ENCODE data around the gene MAPK10. TPM values are rescaled to one million over a fixed set of nuclear protein-coding genes. Genes with fewer than 3 reads are reported as not detected.

The MAPK10 gene
- total and polyA plus RNA-seq, 7 experiments from 2014 or later = 0.54 TPM; not detected in 6

DNA sequence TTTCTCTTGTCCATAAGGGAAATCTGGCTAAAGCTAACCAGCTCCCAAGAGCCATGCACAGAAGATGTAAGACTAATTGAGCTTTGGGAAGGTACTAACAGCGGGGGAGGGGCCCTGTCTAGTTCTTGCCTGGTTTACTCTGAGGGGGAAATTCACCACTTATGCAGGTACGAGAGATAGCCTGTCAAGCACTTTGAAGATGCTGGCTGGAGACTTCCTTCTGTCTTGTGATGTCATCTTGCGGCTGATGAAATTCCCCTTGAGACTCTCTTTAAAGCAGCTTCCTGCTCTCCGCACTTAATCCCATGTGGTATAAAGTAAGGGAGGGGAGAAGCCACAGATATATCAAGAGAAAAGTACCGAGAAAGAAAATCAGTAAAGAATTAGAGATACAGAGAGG, 345.3 kb downstream of the MAPK10 start:
- Mint-ChIP-seq H3K9me3 (peaks cover 0 to 1% (median 0%) of the 10 kb centered on the region in 11 donors), H3K27ac (no peak overlapping the region), H3K27me3 (no peaks in the 10 kb centered on the region), H3K4me1 (no peaks in the 10 kb centered on the region), H3K36me3 (no peaks in the 10 kb centered on the region), H3K4me3 (no peak overlapping the region)
- Histone ChIP-seq H3K4me1 (ENCODE audit: control insufficient read depth in 2 of 2, insufficient read depth in 2 of 2, low read length in 2 of 2) (no peaks in the 10 kb centered on the region), H3K27ac (ENCODE audit: low read depth, low read length) (no peak overlapping the region), H3K9me3 (ENCODE audit: control insufficient read depth in 2 of 3, low read length in 3 of 3) (no peaks in the 10 kb centered on the region), H3K4me3 (ENCODE audit: low read length) (no peak overlapping the region), H3K36me3 (ENCODE audit: control insufficient read depth in 2 of 3, insufficient read depth in 3 of 3, low read length in 3 of 3) (no peaks in the 10 kb centered on the region), H3K27me3 (ENCODE audit: control insufficient read depth in 2 of 2, insufficient read depth in 2 of 2, low read length in 2 of 2) (no peaks in the 10 kb centered on the region)
- ChIA-PET POLR2A (no interaction called here), CTCF (no interaction called here)
- ATAC-seq (no peak), DNase-seq (no peak)
- intact Hi-C loops (cut with micrococcal nuclease) = no loop called here

DNA sequence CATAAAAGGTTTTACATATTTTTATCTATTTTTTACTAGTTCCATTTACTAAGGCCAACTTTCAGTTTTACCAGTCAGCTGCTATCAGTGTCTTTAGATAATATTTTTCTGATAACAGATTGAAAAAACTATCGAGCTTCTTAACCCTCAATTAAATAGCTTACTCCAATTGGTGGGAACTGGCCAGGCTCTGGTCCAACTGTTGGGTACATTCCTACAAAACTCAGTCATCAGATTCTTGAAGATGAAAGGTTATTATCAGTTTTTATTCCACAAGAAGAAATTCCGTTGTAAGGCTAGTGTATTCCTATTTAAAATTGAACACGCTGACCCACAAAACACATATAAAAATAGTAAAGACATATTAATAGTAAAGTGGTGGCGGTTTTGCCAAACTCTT, 346.2 kb downstream of the MAPK10 start:
- intact Hi-C loops (cut with micrococcal nuclease) = no loop called here
- no peak for DNase-seq
- no peak overlapping the region for H3K4me3 ChIP-seq (ENCODE audit: low read length)
- Mint-ChIP-seq H3K36me3 (no peaks in the 10 kb centered on the region), H3K27ac (no peak overlapping the region), H3K9me3 (peaks cover 0 to 1% (median 0%) of the 10 kb centered on the region in 11 donors), H3K27me3 (no peaks in the 10 kb centered on the region), H3K4me3 (no peak overlapping the region), H3K4me1 (no peaks in the 10 kb centered on the region)
- CTCF ChIA-PET = no interaction called here
- H3K9me3 ChIP-seq (ENCODE audit: control insufficient read depth in 2 of 3, low read length in 3 of 3) = no peaks in the 10 kb centered on the region
- no peaks in the 10 kb centered on the region for H3K36me3 ChIP-seq (ENCODE audit: control insufficient read depth in 2 of 3, insufficient read depth in 3 of 3, low read length in 3 of 3)
- no peaks in the 10 kb centered on the region for H3K4me1 ChIP-seq (ENCODE audit: control insufficient read depth in 2 of 2, insufficient read depth in 2 of 2, low read length in 2 of 2)
- H3K27me3 ChIP-seq (ENCODE audit: control insufficient read depth in 2 of 2, insufficient read depth in 2 of 2, low read length in 2 of 2) = no peaks in the 10 kb centered on the region
- H3K27ac ChIP-seq (ENCODE audit: low read depth, low read length) = no peak overlapping the region
- no peak for ATAC-seq
- POLR2A ChIA-PET = no interaction called here

DNA sequence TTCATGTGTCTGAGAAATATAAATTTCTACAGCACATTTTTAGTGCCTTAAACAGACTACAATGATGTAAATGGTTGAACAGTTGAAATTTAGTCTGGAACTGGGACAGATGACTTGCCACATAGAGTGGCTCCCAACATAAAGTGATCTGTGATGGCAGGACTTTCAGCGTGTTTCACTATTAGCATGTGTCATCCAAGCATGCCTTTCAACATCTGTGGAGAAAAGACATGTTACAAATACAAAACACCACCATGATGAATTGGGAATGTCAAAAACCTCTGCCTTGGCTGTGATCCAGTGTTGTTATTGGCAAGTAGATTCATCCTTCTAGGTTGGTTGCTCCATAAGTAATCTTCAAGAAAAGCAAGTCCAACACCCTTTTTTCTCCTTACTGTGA, 348.7 kb downstream of the MAPK10 start:
- H3K9me3 ChIP-seq (ENCODE audit: control insufficient read depth in 2 of 3, low read length in 3 of 3) = no peaks in the 10 kb centered on the region
- Mint-ChIP-seq H3K27me3 (no peaks in the 10 kb centered on the region), H3K4me3 (no peak overlapping the region), H3K27ac (no peak overlapping the region), H3K4me1 (no peaks in the 10 kb centered on the region), H3K36me3 (no peaks in the 10 kb centered on the region), H3K9me3 (no peaks in the 10 kb centered on the region)
- H3K4me3 ChIP-seq (ENCODE audit: low read length) = no peak overlapping the region
- DNase-seq (no peak), ATAC-seq (no peak)
- ChIA-PET POLR2A (no interaction called here), CTCF (no interaction called here)
- no peaks in the 10 kb centered on the region for H3K4me1 ChIP-seq (ENCODE audit: control insufficient read depth in 2 of 2, insufficient read depth in 2 of 2, low read length in 2 of 2)
- intact Hi-C loops (cut with micrococcal nuclease) = no loop called here
- H3K27me3 ChIP-seq (ENCODE audit: control insufficient read depth in 2 of 2, insufficient read depth in 2 of 2, low read length in 2 of 2) = no peaks in the 10 kb centered on the region
- H3K36me3 ChIP-seq (ENCODE audit: control insufficient read depth in 2 of 3, insufficient read depth in 3 of 3, low read length in 3 of 3) = no peaks in the 10 kb centered on the region
- H3K27ac ChIP-seq (ENCODE audit: low read depth, low read length) = no peak overlapping the region

DNA sequence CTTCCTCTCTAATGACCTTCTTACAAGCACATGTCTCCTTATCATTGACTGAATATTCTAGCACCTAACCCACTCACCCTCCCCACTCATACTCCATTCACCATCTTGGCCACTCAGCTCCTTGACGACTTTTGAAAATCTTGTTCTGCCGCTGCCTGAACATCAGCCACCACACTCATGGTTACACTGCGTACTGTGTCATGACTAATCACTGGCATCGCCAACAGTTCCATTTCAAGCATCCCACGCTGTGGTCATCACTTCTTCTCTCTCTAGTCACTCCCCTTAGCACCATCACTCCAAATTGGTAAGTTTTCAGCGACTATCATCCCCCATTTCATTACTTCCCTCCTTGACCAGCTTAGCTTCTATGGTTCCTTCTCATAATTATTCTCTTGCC, 352.8 kb downstream of the MAPK10 start:
- Histone ChIP-seq H3K9me3 (ENCODE audit: control insufficient read depth in 2 of 3, low read length in 3 of 3) (no peaks in the 10 kb centered on the region), H3K27me3 (ENCODE audit: control insufficient read depth in 2 of 2, insufficient read depth in 2 of 2, low read length in 2 of 2) (no peaks in the 10 kb centered on the region), H3K36me3 (ENCODE audit: control insufficient read depth in 2 of 3, insufficient read depth in 3 of 3, low read length in 3 of 3) (no peaks in the 10 kb centered on the region), H3K4me3 (ENCODE audit: low read length) (no peak overlapping the region), H3K27ac (ENCODE audit: low read depth, low read length) (no peak overlapping the region), H3K4me1 (ENCODE audit: control insufficient read depth in 2 of 2, insufficient read depth in 2 of 2, low read length in 2 of 2) (no peaks in the 10 kb centered on the region)
- H3K9me3 Mint-ChIP-seq = peaks cover 0 to 6% (median 0%) of the 10 kb centered on the region in 11 donors
- H3K27ac Mint-ChIP-seq = no peak overlapping the region
- CTCF ChIA-PET = no interaction called here
- DNase-seq (no peak), ATAC-seq (no peak)
- POLR2A ChIA-PET = no interaction called here
- H3K4me1 Mint-ChIP-seq = no peaks in the 10 kb centered on the region
- no peak overlapping the region for H3K4me3 Mint-ChIP-seq
- intact Hi-C loops (cut with micrococcal nuclease) = no loop called here
- no peaks in the 10 kb centered on the region for H3K36me3 Mint-ChIP-seq
- H3K27me3 Mint-ChIP-seq = no peaks in the 10 kb centered on the region

DNA sequence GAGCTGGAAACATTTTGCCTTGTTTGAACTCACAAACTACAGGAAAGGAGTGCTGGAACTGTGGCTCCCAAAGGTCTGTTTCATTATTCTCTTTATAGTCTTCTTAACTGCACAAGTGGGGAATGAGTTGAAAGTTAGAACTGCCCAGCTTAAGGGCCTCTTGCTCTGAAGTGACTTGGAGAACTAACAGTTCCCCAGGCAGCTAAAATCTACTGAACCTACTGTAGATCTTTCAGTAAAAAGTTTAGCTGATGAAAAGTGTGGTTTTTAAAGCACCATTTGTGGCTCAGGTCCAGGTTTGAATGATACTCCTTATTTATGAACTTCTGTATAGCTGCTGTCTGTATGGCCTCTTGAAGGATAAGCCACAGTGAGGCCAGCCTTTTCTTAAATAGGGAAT, 353.8 kb downstream of the MAPK10 start:
- no peaks in the 10 kb centered on the region for H3K4me1 Mint-ChIP-seq
- Histone ChIP-seq H3K9me3 (ENCODE audit: control insufficient read depth in 2 of 3, low read length in 3 of 3) (no peaks in the 10 kb centered on the region), H3K27ac (ENCODE audit: low read depth, low read length) (no peak overlapping the region), H3K4me3 (ENCODE audit: low read length) (no peak overlapping the region), H3K27me3 (ENCODE audit: control insufficient read depth in 2 of 2, insufficient read depth in 2 of 2, low read length in 2 of 2) (no peaks in the 10 kb centered on the region), H3K4me1 (ENCODE audit: control insufficient read depth in 2 of 2, insufficient read depth in 2 of 2, low read length in 2 of 2) (no peaks in the 10 kb centered on the region), H3K36me3 (ENCODE audit: control insufficient read depth in 2 of 3, insufficient read depth in 3 of 3, low read length in 3 of 3) (no peaks in the 10 kb centered on the region)
- no peak for DNase-seq
- H3K36me3 Mint-ChIP-seq = no peaks in the 10 kb centered on the region
- H3K27ac Mint-ChIP-seq = no peak overlapping the region
- no peaks in the 10 kb centered on the region for H3K27me3 Mint-ChIP-seq
- peaks cover 0 to 6% (median 0%) of the 10 kb centered on the region in 11 donors for H3K9me3 Mint-ChIP-seq
- H3K4me3 Mint-ChIP-seq = no peak overlapping the region
- ChIA-PET CTCF (no interaction called here), POLR2A (no interaction called here)
- intact Hi-C loops (cut with micrococcal nuclease) = no loop called here
- no peak for ATAC-seq

DNA sequence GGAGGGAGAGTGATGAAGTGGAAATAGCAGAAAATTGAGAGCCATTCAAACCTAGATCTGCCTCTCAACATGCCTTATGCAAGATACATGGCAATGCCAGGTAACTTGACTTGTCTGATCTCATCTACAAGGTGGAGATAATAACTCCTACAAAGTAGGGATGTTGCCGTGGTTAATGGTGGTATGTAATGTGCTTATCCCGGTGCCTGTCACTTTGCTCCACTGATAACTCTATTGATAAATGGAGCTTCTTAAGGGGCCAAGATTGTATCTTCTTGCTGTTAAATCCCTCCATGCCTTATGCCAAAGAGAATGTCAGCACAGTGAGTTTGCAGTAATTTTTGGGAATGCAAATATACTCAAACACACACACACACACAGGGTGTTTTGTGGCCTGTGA, 355.8 kb downstream of the MAPK10 start:
- H3K9me3 ChIP-seq (ENCODE audit: control insufficient read depth in 2 of 3, low read length in 3 of 3) = no peaks in the 10 kb centered on the region
- Mint-ChIP-seq H3K27me3 (no peaks in the 10 kb centered on the region), H3K4me3 (no peak overlapping the region), H3K27ac (no peak overlapping the region), H3K36me3 (no peaks in the 10 kb centered on the region), H3K4me1 (no peaks in the 10 kb centered on the region), H3K9me3 (peaks cover 0 to 6% (median 0%) of the 10 kb centered on the region in 11 donors)
- no peaks in the 10 kb centered on the region for H3K4me1 ChIP-seq (ENCODE audit: control insufficient read depth in 2 of 2, insufficient read depth in 2 of 2, low read length in 2 of 2)
- ATAC-seq (no peak), DNase-seq (no peak)
- H3K27me3 ChIP-seq (ENCODE audit: control insufficient read depth in 2 of 2, insufficient read depth in 2 of 2, low read length in 2 of 2) = no peaks in the 10 kb centered on the region
- H3K27ac ChIP-seq (ENCODE audit: low read depth, low read length) = no peak overlapping the region
- H3K36me3 ChIP-seq (ENCODE audit: control insufficient read depth in 2 of 3, insufficient read depth in 3 of 3, low read length in 3 of 3) = no peaks in the 10 kb centered on the region
- ChIA-PET CTCF (no interaction called here), POLR2A (no interaction called here)
- intact Hi-C loops (cut with micrococcal nuclease) = no loop called here
- no peak overlapping the region for H3K4me3 ChIP-seq (ENCODE audit: low read length)

DNA sequence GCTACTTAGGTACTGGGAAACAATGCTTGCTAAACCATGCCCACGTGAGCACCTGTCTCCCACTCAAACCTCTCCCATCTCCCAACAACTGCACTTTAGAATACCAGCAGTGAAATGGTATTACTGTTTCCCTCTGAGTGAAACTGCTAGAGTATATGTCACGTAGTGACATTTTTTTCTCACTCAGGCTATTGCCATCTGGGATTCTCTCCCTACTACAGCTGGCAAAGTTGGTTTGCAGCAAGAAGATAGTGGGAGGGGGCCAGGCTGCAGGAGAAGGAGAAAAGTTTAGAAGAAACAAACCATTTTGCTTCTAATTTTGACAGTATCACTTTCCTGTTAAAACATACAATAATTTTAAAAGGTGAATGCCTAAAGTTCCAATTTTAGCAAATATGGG, 358.3 kb downstream of the MAPK10 start:
- Mint-ChIP-seq H3K4me1 (no peaks in the 10 kb centered on the region), H3K27ac (no peak overlapping the region), H3K36me3 (no peaks in the 10 kb centered on the region), H3K27me3 (no peaks in the 10 kb centered on the region), H3K9me3 (peaks cover 0 to 6% (median 0%) of the 10 kb centered on the region in 11 donors), H3K4me3 (no peak overlapping the region)
- intact Hi-C loops (cut with micrococcal nuclease) = no loop called here
- H3K4me3 ChIP-seq (ENCODE audit: low read length) = no peak overlapping the region
- ATAC-seq = no peak
- no peak overlapping the region for H3K27ac ChIP-seq (ENCODE audit: low read depth, low read length)
- H3K27me3 ChIP-seq (ENCODE audit: control insufficient read depth in 2 of 2, insufficient read depth in 2 of 2, low read length in 2 of 2) = no peaks in the 10 kb centered on the region
- DNase-seq = no peak
- H3K36me3 ChIP-seq (ENCODE audit: control insufficient read depth in 2 of 3, insufficient read depth in 3 of 3, low read length in 3 of 3) = no peaks in the 10 kb centered on the region
- H3K9me3 ChIP-seq (ENCODE audit: control insufficient read depth in 2 of 3, low read length in 3 of 3) = no peaks in the 10 kb centered on the region
- no peaks in the 10 kb centered on the region for H3K4me1 ChIP-seq (ENCODE audit: control insufficient read depth in 2 of 2, insufficient read depth in 2 of 2, low read length in 2 of 2)
- POLR2A ChIA-PET = no interaction called here
- CTCF ChIA-PET = no interaction called here
